Glomerular visceral epithelial cell (primary cell): Measurements from ENCODE around the gene S100A10.

ENCODE experiments used
- DNase-seq: peaks from one replicate; pipeline ENCODE4 v3.0.0-alpha.2; 2016; ENCODE audit errors: extremely low spot score

The S100A10 gene

DNA sequence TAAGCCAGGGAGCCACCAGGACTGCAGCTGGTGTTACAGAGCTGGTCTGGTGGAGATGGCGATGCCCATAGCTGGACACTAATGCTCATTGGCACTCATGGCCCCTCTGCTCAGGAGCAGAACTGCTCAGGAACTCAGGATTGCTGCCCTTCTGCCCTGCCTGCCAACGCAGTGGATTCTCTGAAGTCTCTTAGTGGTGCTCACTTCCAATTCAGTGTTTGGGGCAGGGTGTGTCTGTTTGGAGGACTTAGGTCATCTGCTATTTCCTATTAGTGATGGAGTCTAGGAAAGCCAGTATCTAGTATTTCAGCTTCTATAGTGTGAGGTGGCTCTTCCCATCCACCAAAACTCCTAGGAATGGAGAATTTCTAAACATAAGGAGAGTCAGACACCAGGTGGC lies 29.1 kb downstream of the S100A10 start:
- DNase-seq, result no peak

DNA sequence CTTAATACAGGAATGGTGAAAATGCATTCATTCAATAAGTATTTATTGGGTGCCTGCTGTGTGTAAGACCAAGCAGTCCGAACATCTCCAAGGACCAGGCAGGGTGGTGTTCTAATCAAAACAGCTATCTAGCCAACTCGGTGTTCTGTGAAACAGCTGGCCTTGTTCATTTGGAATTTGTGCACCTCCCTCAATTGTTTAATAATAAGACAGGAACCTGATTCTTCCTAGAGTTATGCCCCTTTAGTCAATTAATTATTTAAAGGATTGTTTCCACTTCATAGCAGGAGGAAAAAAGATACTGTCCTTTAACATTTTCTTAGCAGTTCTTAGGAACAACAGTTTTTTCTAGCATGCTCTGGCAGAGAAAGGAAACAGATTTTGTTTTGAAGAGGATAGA lies 30.4 kb downstream of the S100A10 start:
- DNase-seq, result no peak

DNA sequence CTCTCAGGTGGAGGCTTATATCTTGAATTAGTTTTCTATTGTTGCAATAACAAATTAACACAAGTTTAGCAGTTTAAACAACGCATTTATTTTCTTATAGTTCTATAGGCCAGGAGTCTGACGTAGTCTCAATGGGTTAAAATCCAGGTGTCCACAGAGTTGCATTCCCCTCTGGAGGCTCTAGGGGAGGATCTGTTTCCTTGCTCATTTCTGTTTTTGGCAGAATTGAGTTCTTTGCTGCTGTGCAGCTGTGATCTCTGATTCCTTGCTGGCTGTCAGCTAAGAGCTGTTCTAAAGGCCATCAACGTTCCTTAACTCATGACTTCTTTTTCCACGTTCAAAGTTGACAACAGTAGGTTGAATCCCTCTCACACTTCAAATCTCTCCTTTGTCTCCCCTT lies 31.8 kb downstream of the S100A10 start:
- DNase-seq, result no peak

DNA sequence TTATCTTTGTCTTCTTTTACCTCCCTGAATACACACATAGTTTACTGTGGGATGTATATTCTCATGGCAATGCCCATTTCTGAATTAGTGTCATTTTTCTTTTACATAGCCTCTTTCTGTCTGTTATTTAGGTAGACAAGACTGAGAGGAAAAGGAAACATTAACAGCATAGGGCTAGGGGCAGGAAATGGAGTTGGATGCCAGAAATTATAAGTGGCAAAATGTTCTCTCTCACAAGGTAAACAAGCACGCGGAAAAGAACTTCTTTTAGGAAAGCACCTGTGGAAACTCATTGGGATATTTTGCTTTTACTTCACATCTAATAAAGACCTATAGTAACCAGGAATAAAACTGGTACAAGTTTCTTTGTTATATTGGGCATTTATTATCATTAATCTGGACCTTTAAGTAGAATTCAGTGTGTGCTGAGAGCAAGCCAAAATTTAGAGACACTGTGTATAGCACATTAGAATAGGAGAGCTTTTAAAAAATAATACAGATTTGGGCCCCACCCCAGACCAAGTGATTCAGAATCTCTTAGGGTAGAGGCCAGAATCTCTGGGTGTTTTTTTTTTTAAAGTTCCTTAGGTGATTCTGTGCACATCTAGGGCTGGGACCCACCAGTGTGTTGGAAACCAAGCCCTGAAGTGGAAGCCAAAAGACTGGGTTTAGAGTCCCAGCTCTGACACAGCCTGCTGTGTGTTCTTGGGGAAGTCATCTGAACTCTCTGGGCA lies 32.7 kb downstream of the S100A10 start:
- no peak for DNase-seq

DNA sequence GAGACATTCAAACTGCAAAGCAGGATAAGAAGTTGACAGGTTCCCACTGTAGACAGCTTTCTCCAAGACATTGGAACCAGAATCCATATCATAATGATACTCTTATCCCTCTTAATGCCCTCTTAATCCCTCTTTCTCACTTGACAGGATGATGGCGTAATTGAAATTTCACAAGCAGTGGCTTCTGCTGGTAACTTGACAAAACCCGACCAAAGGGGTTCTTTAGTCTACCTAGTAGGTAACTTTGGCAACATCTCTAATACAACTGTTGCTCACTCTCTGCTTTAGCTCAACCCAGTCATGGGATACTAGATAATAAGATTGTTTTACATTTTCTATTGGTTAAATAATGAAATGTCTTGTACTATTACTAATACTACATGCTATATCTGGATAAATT lies 34.7 kb downstream of the S100A10 start:
- no peak for DNase-seq

DNA sequence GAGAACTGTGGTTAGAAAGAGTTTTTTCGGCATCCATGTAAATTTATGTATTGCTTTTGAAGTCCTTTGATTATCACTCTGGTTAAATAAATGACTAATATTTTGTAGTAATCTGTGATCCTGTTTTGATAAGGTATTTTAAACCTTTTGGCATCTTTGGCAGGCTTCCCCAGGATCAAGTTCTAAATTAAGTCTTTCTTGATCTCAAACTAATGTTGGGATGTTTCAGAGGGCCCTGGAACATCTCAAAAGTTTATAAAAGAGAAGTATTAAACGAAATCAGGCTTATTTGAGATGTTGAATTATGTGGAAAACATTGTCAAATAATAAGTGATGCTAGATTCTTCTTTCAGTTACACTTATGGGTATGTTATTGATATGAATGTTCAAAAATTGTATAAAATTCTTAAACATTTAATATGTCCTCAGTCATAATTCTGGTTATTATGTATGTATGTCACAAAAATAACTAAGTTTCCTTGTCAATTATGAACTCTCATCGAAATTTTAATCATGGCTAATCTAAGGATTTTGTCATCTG lies 36.6 kb downstream of the S100A10 start:
- no peak for DNase-seq

DNA sequence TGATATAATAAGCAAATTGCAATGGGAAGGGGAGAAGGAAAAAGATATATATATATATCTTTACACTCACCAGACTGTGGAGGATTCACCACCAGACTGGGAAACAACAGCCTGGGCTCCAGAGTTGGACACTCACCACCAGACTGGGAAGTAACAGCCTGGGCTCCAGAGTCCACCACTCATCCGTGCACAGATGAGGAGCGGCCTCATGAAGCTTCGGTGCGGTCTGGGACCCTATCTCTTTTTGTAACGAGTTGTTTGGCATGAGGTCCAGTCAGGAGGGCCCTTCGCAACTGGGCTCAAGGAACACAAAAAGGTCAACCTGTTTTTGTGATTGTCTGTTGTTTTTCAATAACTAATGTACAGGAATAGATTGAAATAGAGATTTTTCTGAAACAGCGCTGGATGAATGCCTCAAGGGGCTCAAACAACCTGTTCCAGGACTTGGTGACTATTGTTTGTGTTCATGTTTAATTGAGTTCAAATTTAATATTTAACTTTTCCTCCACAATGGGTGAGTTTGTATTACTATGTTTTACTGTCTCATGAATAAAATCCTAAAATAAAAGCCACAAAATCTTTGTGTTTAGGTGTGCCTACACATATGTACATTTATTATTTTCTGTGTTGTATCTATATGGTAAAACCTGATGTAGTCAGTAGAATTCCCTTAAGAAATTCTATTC lies 40.1 kb downstream of the S100A10 start:
- no peak for DNase-seq

DNA sequence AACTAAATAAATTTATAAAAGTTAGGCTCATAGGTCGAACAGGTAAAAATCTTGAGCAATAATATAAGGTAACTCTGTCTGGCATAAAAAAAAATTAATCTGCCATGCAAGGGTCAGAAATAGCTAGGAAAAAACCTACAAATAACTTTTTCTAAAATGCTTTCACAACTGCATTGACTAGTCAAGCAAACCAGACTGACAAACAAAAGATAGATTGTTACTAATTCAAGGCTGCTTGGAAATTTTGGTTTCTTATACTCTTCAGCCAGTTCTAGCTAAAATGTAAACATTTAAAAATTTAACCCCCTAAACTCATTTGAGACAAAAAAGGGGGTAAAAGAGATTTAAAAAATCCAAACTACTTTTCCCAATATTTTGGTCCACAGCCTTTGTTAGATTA lies 40.8 kb downstream of the S100A10 start:
- DNase-seq, result no peak

DNA sequence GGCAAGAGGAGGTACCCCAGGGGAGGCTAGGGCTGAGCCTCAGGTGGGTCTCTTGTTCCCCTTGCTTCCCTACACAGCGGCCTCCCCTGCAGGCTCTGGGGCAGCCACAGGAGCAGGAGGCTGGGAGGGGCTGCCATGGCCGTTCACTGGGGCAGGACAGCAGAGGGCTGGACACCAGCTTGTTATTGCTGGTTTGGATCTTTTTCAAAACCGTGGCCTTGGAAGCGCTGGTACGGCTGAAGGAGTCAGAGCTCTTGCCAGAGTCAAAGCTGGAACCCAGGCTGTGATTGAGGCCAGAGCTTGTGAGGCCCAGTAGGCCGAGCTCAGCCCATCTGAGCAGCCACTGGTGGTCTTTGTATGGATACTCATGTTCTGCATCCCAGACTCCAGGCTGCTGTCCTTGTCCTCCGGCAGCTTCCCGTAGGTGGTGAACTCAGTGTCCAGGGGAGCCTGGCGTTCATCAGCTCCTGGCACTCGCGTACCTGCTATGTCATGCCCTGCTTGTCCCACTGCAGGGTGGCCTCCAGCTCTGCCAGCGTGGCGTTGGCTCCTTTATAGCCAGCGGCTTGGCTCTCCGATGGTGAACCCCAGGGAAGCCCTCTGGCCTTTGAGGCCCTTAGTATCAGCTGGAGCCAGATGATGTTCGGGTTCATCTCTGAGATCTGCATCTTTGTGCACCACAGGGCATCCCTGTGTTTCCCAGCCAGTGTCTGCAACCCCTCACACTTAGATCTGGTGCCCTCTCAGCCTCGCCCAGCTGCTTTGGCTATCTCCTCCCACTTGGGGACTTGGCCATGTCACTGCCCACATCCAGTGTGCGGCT lies 44.1 kb downstream of the S100A10 start:
- DNase-seq, result no peak

DNA sequence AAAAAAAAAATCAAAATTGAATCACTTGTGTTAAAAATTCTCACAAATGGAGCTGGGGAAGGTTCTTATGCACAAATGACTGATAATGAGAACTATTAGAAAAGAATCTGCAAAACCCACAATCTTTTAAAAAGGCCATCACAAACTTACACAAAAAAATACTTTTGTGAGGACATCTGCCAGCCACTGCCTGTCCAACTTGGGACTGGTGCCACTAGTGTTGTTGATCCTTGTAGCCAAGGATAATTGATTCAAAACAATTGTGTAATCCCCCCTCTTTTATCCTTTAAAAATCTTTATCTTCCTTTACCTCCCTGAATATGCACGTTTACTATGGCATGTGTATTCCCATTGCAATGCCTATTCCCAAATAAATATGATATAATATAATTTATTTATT lies 45.2 kb downstream of the S100A10 start:
- DNase-seq, result no peak

DNA sequence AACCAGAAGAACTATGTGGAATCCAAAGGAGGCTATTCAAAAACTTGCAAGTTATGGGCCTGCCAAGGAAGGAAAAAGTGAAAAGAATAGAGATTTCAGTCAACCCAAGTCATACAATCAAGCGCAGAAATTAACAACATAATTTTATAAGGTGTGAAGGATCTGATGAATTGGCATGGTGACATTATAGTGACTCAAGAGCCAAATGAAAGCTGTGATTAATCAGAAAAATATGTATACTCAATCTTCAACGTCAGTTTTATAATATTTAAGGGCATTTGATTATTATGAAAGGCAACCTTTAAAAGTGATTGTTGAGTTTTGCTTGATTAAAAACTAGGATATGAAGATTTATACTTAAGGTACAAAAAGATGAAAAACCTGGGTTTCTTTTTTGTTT lies 46.5 kb downstream of the S100A10 start:
- DNase-seq, result no peak

DNA sequence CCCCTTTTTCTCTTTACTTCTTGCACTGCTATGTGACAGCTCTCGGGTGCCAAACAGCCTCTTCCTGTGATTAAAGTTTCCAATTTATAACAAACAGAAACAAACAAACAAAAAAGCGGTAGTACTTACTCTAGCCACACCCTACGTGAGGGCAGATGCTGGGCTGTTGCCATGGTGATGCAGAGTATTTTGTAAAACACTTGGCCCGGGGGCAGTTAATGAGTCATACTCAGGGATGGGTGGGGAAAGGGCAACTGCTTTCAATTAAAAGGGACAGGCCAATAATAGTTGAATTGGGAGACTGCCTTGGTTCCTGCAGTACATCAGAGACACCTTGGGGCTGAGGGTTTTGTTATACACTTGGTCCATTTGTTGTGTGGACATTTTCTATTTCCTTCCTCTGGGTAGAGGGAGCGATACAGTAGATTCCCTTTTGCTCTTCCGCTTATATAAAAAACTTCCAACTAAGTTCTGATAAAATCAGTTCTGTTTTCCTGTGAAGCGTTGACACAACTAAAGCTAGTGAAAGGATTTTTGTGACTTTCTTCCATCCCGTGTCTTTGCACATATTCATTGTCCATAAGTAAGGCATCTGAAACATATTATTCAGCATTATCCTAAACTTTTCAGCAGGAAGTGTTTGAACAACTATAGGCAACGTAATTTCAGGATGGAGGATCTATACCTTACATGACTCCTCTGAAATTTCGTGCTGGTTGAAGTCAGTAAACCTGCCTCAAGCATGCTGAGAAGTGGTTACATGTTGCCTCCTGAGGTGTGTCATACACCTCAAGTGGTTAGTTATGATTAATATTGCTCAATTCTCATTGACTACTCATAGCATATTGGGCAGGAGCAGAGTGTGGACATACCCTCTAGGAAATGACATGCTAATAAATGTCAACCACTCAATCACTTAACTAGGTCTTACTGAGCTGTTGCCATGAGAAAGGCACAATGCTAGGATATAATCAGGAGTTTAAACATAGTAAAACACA lies 47.6 kb downstream of the S100A10 start:
- DNase-seq, result peak; percentile 94

DNA sequence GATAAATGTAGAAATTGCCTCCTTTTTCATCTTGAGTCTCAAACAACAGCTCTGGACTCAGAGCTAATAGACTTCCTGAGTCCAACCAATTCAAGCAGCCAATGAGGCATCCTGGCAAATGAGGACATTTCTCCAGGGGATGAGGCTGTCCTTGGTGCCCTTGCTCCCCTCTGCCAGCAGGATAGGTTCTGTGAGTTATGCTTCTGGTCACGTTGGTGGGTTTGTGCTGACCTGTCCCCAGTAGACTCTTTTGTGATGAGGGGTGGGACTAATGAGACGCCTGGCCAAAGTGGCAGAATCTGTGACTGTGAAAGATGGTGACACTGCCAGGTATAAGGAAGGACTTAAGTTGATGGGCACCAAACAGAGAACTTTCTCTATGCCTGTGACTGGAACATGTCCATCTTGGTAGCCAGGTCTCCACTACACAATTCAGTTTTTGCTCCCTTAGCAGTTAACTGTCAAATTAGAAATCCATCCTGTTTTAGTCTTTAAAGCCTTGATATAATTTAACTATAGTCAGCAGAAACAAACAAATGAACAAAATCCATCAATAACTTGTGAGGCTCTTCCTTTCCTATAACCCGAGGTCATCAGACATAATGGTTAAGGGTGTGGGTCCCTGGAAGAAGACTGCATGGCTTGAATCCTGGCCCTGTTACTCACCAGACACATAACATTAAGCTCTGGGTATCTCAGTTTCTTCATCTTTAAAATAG lies 48.6 kb downstream of the S100A10 start:
- DNase-seq, result no peak

DNA sequence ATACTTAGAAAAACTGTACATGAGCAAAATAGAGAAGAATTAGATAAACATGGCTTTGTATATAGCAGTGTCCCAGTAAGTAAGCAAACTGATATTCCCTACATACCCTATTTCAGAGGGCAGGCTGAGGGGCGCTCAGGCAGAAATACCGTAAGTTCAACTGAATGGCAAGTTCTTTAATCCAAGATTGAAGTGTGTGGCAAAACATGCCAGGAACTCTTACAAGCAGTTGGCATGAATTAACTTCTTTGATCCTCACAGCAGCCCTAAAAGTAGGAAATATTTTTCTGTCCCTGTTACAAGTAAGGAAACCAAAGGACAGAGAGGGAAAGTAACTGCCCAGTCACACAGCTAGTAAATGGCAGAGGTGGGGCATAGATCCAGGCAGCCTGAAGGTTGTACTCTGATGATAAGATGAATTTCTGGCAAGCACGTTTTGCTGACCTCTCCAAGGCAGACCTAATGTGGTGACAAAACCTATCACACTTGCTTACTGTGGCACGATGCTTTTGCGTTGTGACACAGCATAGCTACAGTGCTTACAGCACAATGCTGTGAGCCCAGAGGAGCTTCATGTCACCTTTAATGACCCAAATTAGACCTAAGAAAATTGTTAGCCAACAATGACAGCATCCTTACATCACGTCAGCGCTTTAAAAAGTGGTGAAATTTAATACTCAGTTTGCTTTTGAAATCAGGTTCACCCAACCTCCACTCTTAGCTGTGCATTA lies 49.4 kb downstream of the S100A10 start:
- peak; percentile 23 for DNase-seq

DNA sequence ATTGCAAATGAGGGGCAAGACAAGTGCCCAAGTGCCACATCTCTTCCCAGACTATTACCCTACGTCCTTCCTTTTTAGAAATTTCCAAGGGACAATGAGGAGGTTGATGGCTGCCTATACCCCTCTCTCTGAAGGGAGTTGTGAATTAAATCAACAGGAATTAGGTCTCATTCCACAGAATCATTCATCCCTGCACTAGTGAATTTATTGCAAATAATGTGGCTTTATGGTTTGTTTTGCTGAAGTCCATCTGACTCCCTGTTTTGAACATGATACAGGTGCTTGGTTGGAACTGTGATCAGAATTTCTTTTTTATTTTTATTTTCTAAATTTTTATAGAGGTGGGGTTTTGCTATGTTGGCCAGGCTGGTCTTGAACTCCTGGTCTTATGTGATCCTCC lies 50.1 kb downstream of the S100A10 start:
- peak; percentile 50 for DNase-seq

DNA sequence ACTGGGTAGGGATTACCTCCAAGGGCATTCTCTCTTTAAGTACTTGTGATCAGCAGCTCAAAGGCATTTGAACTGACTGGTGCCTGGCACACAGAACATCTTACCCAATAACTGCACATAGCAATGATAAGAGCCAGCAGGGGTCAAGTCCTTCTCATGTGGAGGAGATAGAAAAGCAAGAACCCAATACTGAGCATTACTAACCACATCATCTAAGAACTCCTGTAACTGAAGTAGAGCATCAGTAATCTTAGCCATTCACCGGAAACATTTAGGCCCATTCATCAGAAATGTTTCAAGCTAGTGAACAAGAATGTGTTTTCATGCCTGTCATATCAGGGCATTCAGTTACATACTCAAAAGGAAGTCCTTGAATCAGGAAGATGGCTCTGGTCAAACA lies 50.8 kb downstream of the S100A10 start:
- peak; percentile 79 for DNase-seq

DNA sequence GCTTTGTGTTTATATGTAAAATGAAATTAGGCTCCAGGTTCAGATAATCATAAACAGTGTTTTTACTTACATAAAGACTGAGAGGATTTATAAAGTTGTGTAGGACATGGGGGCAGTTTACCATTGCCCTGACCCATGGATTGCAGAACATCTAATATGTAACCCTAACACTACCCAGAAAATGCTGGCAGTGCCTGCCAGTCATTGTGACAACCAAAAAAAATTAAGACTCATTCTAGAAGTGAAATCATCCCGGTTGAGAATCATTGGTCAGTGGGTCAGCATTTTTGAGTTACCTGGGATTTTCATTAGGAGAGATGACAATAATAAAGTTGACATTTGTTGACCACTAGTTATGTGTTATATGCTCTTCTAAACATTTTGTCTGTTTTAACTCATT lies 53.1 kb downstream of the S100A10 start:
- DNase-seq, result no peak

DNA sequence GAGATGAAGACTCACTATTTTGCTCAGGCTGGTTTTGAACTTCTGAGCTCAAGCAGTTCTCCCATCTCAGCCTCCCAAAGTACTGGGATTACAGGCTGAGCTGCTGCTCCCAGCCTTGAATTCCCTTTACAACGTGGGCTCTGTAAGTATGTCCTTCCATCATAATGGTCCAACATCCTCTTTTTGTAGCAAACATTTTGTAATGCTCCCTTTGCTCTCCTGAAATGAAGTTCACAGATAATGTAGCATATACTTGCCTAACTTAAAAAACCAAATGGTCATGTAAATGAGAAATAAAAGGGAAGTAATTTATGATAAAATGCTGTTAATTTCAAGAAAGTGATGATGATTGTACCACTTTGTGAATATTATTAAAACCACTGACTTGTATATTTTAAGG lies 53.9 kb downstream of the S100A10 start:
- DNase-seq, result no peak

DNA sequence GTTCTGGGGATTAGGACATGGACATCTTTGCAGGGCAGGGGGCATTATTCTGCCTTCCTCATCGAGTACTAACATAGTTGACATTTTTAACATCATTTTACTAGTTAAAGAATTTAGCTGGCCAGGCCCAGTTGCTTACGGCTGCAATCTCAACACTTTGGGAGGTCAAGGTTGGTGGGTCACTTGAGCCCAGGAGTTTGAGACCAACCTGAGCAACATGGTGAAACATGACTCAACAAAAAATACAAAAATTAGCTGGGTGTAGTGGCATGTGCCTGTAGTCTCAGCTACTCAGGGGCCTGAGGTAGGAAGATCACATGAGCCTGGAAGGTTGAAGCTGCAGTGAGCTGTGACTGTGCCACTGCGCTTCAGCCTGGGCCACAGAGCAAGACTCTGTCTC lies 54.5 kb downstream of the S100A10 start:
- DNase-seq, result no peak

DNA sequence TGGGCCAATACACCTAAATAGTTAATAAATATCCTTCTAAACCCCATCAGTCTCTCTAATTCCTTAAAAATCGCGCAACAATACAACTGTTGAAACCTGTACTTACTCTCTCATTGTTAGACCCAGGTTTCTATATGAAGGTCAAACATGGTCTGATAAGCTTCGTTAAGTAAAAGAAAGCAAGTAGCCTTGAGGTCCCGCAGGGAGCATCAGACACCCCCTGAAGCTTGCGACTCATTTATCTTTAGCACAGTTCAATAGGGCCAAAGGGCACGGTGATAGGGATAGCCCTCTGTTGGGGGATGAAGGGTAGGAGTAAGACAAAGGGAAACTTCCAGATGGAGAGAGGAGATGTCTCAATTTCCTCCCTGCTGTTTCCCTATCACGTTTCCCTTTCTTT lies 57.0 kb downstream of the S100A10 start:
- no peak for DNase-seq
